ENCODE measurements around the gene FAM3A. TPM values are rescaled to one million over a fixed set of nuclear protein-coding genes. Genes with fewer than 3 reads are reported as not detected.

FAM3A gene
- total and polyA plus RNA-seq, 10 of the 15 experiments (the other 5 are each of a cell fraction or from before 2014, with no cell fraction given), result 0.29 to 21.1 (median 11.4) TPM

DNA sequence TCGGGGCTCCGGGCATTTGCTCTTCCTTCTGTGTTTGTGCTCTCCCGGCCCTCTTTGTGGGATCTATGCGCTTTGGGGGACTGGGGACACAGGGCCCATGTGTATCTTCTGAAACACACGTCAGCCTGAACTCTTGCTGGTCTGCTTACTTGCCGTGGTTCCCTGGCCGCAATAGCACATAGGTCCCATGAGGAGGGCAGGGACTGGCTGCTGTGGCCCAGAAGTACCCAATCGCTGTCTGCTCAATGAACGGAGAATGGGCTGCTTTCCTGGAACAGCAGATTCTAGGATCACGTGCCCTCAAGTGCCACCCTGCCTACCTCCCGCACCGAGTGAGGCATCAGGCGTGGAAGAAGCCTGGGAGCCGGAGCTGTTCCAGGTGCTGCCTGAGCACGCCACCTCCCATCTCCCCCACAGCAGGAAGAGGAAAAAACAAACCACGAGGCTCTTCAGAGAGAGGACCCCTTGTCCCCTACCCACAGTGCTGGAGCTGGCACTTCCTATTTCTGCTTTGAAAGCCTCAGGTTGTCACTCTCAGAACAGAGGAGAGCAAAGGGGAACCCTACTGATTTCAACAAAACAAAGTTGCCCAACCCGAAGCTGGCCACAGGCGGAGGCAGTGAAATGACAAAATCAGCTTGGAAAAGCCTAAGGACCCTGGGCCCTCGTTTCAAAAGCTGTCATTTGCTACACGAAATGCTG, 26.8 kb upstream of the FAM3A start:
- in situ Hi-C loops (cut with MboI), result loop anchor here (10.0 to 25.0 kb wide), 2 partner anchors 292 to 406 kb away; partner anchors contain the start of genes OPN1LW and SMIM9
- BruUV-seq (replicated peaks), result no TSS peak
- TF ChIP-seq SIX5 (IDR thresholded peaks at IDR 0.05; ENCODE audit: low read depth, low read length, severe bottlenecking) (no peak), ZNF622 (IDR thresholded peaks at IDR 0.05) (no peak), CHD1 (IDR thresholded peaks at IDR 0.05; ENCODE audit: low read depth, low read length) (no peak), POLR2AphosphoS2 (IDR thresholded peaks at IDR 0.05; ENCODE audit: low read depth, low read length) (no peak), NFYB (IDR thresholded peaks at IDR 0.05; ENCODE audit: insufficient read depth, low read depth, low read length) (0 out of 2 replicates have a peak, but pooled peaks have one; percentile 7), PAX5 (IDR thresholded peaks at IDR 0.05; ENCODE audit: borderline replicate concordance, low read depth, low read length) (no peak), MXI1 (IDR thresholded peaks at IDR 0.05; ENCODE audit: low read depth, low read length) (no peak), IRF4 (IDR thresholded peaks at IDR 0.05; ENCODE audit: low read depth, low read length) (no peak), BHLHE40 (IDR thresholded peaks at IDR 0.05; ENCODE audit: borderline replicate concordance in 1 of 2, low read depth in 2 of 2, low read length in 1 of 2) (peak in 1 of 2 experiments; percentile 75; a peak in 2 of 4 replicates), TCF7 (IDR thresholded peaks at IDR 0.05; ENCODE audit: borderline replicate concordance) (no peak), PML (IDR thresholded peaks at IDR 0.05; ENCODE audit: low read length) (no peak), BRCA1 (IDR thresholded peaks at IDR 0.05; ENCODE audit: low read depth, low read length) (no peak), FOXK2 (IDR thresholded peaks at IDR 0.05) (no peak), CBX3 (IDR thresholded peaks at IDR 0.05; ENCODE audit: borderline replicate concordance, low read depth) (no peak), ETV6 (conservative IDR thresholded peaks at IDR 0.05 in 1 of 2, IDR thresholded peaks at IDR 0.05 in 1 of 2; ENCODE audit: borderline replicate concordance in 1 of 2, low read depth in 1 of 2) (no peak), SMAD5 (IDR thresholded peaks at IDR 0.05; ENCODE audit: low read depth) (no peak)
- TF ChIP-seq, protein P1, sequence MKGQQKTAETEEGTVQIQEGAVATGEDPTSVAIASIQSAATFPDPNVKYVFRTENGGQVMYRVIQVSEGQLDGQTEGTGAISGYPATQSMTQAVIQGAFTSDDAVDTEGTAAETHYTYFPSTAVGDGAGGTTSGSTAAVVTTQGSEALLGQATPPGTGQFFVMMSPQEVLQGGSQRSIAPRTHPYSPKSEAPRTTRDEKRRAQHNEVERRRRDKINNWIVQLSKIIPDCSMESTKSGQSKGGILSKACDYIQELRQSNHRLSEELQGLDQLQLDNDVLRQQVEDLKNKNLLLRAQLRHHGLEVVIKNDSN (IDR thresholded peaks at IDR 0.05; ENCODE audit: borderline replicate concordance, extremely low read length, insufficient read depth, low read depth, low read length), result peak; percentile 30
- TF ChIP-seq, protein P2, sequence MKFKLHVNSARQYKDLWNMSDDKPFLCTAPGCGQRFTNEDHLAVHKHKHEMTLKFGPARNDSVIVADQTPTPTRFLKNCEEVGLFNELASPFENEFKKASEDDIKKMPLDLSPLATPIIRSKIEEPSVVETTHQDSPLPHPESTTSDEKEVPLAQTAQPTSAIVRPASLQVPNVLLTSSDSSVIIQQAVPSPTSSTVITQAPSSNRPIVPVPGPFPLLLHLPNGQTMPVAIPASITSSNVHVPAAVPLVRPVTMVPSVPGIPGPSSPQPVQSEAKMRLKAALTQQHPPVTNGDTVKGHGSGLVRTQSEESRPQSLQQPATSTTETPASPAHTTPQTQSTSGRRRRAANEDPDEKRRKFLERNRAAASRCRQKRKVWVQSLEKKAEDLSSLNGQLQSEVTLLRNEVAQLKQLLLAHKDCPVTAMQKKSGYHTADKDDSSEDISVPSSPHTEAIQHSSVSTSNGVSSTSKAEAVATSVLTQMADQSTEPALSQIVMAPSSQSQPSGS (IDR thresholded peaks at IDR 0.05; ENCODE audit: low read length), result no peak
- TF ChIP-seq, protein P3, sequence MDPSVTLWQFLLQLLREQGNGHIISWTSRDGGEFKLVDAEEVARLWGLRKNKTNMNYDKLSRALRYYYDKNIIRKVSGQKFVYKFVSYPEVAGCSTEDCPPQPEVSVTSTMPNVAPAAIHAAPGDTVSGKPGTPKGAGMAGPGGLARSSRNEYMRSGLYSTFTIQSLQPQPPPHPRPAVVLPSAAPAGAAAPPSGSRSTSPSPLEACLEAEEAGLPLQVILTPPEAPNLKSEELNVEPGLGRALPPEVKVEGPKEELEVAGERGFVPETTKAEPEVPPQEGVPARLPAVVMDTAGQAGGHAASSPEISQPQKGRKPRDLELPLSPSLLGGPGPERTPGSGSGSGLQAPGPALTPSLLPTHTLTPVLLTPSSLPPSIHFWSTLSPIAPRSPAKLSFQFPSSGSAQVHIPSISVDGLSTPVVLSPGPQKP (IDR thresholded peaks at IDR 0.05; ENCODE audit: low read depth, low read length), result no peak

More for the DNA sequence above, 26.8 kb upstream of the FAM3A start:
- H3K27ac ChIP-seq (ENCODE audit: control insufficient read depth, insufficient read depth), result no peak overlapping the region; the same call in 1 of the 2 replicates
- SMC1A ChIA-PET (ENCODE audit: uncharacterized antibody, unreplicated experiment), result interaction anchor here (1.2 kb wide), 2 partner anchors 9 to 209 kb away, joined by 4 to 5 read pairs; no protein-coding TSS in a partner anchor
- intact Hi-C loops (cut with micrococcal nuclease; ENCODE audit: unreplicated experiment), result no loop called here
- no peaks in the 10 kb centered on the region for H3K9me3 ChIP-seq (replicated peaks; ENCODE audit: control insufficient read depth, insufficient read depth, low read length)
- H3K9ac ChIP-seq (ENCODE audit: control insufficient read depth, insufficient read depth, low read length), result peak overlapping the region; percentile 39
- H3K4me2 ChIP-seq (ENCODE audit: control insufficient read depth, insufficient read depth), result peak overlapping the region; percentile 64
- RAD21 ChIA-PET (ENCODE audit: unreplicated experiment), result interaction anchor here (0.6 to 0.7 kb wide), 2 partner anchors 52 to 172 kb away, joined by 4 read pairs; partner anchors contain the start of gene SLC10A3
- FAIRE-seq (no peak), ATAC-seq (no peak), DNase-seq (ENCODE audit: low read depth, low spot score) (no peak)
- WGBS (ENCODE audit: insufficient coverage, insufficient replicate concordance, low lambda C conversion rate, missing lambda C conversion rate), result 42% methylated on average over 20 of the region's 20 CpGs
- CTCF ChIA-PET, result interaction anchor here (0.9 to 1.6 kb wide), 3 partner anchors 15 to 298 kb away, joined by 3 to 8 read pairs (median 3); no protein-coding TSS in a partner anchor
- POLR2A ChIA-PET, result interaction anchor here (0.5 to 0.8 kb wide), 3 partner anchors 11 to 945 kb away, joined by 3 to 5 read pairs (median 3); partner anchors contain the start of gene SLC10A3
- H3K27me3 ChIP-seq (replicated peaks in 1 of 2; ENCODE audit: control insufficient read depth in 2 of 2, insufficient read depth in 2 of 2, low read length in 1 of 2), result no peaks in the 10 kb centered on the region
- H3K4me1 ChIP-seq (ENCODE audit: control insufficient read depth, insufficient read depth, low read length), result peaks cover 14% of the 10 kb centered on the region
- peaks cover 8% of the 10 kb centered on the region for H3K79me2 ChIP-seq (ENCODE audit: control insufficient read depth, insufficient read depth, low read length)
- no peak overlapping the region for H3K4me3 ChIP-seq
- no peaks in the 10 kb centered on the region for H3K36me3 ChIP-seq (ENCODE audit: control insufficient read depth in 2 of 2, insufficient read depth in 2 of 2, low read length in 1 of 2)
- peak overlapping the region; percentile 23 for H2AFZ ChIP-seq (ENCODE audit: control insufficient read depth, low read depth, low read length)
- H4K20me1 ChIP-seq (ENCODE audit: control insufficient read depth, insufficient read depth), result no peaks in the 10 kb centered on the region
